GM19193 (cell line): Measurements from ENCODE around the gene ACSM4.

ENCODE experiments used
- POLR2A ChIP-seq: IDR thresholded peaks from 4 replicates; pipeline ENCODE4 v1.6.1; 2011; ENCODE audit not compliant: insufficient read depth, insufficient read length; ENCODE audit errors: extremely low read depth

ACSM4 gene

GRCh38 chr12:7376196-7376595, 72.3 kb downstream of the ACSM4 start:
- TF ChIP-seq POLR2A: no peak
